ENCODE measurements around the gene OSBPL8. TPM values are rescaled to one million over a fixed set of nuclear protein-coding genes. Genes with fewer than 3 reads are reported as not detected.

The OSBPL8 gene
- total RNA-seq, 4 donors from 2014 or later, result 15.5 to 241 (median 29.4) TPM

- in situ Hi-C loops (cut with MboI; ENCODE audit: low pct_ligation_motif_present in 1 of 4, low pct_unique_long_range_greater_than_20kb in 1 of 4, low sequenced_read_pairs in 3 of 4) (no loop called here), intact Hi-C loops (cut with DNase I; ENCODE audit: low total_unique reads) (no loop called here)
- WGBS, 2 donors (ENCODE audit: low coverage in 1 of 2), result 40 to 57% methylated on average over 5 of the region's 5 CpGs
- TF ChIP-seq POLR2A (IDR thresholded peaks at IDR 0.05), result no peak
- no peak for TF ChIP-seq POLR2AphosphoS5 (IDR thresholded peaks at IDR 0.05)
- TF ChIP-seq, protein P1, sequence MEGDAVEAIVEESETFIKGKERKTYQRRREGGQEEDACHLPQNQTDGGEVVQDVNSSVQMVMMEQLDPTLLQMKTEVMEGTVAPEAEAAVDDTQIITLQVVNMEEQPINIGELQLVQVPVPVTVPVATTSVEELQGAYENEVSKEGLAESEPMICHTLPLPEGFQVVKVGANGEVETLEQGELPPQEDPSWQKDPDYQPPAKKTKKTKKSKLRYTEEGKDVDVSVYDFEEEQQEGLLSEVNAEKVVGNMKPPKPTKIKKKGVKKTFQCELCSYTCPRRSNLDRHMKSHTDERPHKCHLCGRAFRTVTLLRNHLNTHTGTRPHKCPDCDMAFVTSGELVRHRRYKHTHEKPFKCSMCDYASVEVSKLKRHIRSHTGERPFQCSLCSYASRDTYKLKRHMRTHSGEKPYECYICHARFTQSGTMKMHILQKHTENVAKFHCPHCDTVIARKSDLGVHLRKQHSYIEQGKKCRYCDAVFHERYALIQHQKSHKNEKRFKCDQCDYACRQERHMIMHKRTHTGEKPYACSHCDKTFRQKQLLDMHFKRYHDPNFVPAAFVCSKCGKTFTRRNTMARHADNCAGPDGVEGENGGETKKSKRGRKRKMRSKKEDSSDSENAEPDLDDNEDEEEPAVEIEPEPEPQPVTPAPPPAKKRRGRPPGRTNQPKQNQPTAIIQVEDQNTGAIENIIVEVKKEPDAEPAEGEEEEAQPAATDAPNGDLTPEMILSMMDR (IDR thresholded peaks at IDR 0.05), result no peak
- H3K36me3 ChIP-seq, result no peaks in the 10 kb centered on the region
- H3K9me3 ChIP-seq, result no peaks in the 10 kb centered on the region
- no peak for DNase-seq
- peaks cover 29% of the 10 kb centered on the region for H3K27me3 ChIP-seq
- no peak overlapping the region for H3K27ac ChIP-seq
- H3K4me1 ChIP-seq, result peaks cover 4 to 20% (median 11%) of the 10 kb centered on the region in 4 donors
- no peak overlapping the region for H3K4me3 ChIP-seq
These were observed 16.7 kb downstream of the OSBPL8 start for GRCh38 chr12:76542908-76543307.

- TF ChIP-seq POLR2AphosphoS5 (IDR thresholded peaks at IDR 0.05) (no peak), POLR2A (IDR thresholded peaks at IDR 0.05) (no peak), EP300 (IDR thresholded peaks at IDR 0.05; ENCODE audit: low read depth) (no peak)
- TF ChIP-seq, protein P1 (IDR thresholded peaks at IDR 0.05), result no peak
- Histone ChIP-seq H3K36me3 (no peaks in the 10 kb centered on the region), H3K4me3 (no peak overlapping the region), H3K27ac (no peak overlapping the region), H3K9me3 (no peaks in the 10 kb centered on the region), H3K4me1 (peaks cover 0 to 14% (median 8%) of the 10 kb centered on the region in 4 donors), H3K27me3 (peaks cover 21% of the 10 kb centered on the region)
- WGBS, 2 donors (ENCODE audit: low coverage in 1 of 2), result 83 to 92% methylated on average over 6 of the region's 6 CpGs
- DNase-seq, result no peak
- intact Hi-C loops (cut with DNase I; ENCODE audit: low total_unique reads) (no loop called here), in situ Hi-C loops (cut with MboI; ENCODE audit: low pct_ligation_motif_present in 1 of 4, low pct_unique_long_range_greater_than_20kb in 1 of 4, low sequenced_read_pairs in 3 of 4) (no loop called here)
These were observed 19.8 kb downstream of the OSBPL8 start for GRCh38 chr12:76539727-76540126.

DNA sequence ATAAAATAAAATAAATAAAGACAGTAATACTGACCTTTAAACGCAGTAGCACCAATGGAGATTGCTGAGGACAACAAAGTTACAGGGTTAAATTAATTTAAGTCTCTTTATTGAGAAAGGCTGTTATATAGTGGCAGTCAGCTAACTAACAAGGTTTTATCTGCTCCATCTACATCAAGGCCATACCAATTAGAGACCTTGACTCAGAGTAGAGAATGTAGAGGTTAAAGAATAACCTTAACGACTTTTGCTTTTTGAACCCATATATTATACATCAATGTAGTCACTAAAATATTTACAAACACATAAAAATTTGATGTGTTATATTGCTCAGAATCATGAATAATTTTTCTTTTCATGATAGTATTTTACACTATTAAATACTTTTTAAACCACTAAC lies 21.6 kb downstream of the OSBPL8 start:
- Histone ChIP-seq H3K4me1 (peaks cover 0 to 7% (median 3%) of the 10 kb centered on the region in 4 donors), H3K27ac (no peak overlapping the region), H3K9me3 (no peaks in the 10 kb centered on the region), H3K36me3 (no peaks in the 10 kb centered on the region), H3K4me3 (no peak overlapping the region), H3K27me3 (peaks cover 38% of the 10 kb centered on the region)
- in situ Hi-C loops (cut with MboI; ENCODE audit: low pct_ligation_motif_present in 1 of 4, low pct_unique_long_range_greater_than_20kb in 1 of 4, low sequenced_read_pairs in 3 of 4) (no loop called here), intact Hi-C loops (cut with DNase I; ENCODE audit: low total_unique reads) (no loop called here)
- WGBS, 2 donors (ENCODE audit: low coverage in 1 of 2), result 48 to 58% methylated on average over 2 of the region's 2 CpGs
- DNase-seq, result no peak
- TF ChIP-seq POLR2AphosphoS5 (IDR thresholded peaks at IDR 0.05) (no peak), POLR2A (IDR thresholded peaks at IDR 0.05) (no peak), EP300 (IDR thresholded peaks at IDR 0.05; ENCODE audit: low read depth) (no peak)
- TF ChIP-seq, protein P1 (IDR thresholded peaks at IDR 0.05), result no peak

- H3K9me3 ChIP-seq, result no peaks in the 10 kb centered on the region
- peaks cover 0 to 5% (median 0%) of the 10 kb centered on the region in 4 donors for H3K4me1 ChIP-seq
- H3K27me3 ChIP-seq, result peaks cover 46% of the 10 kb centered on the region
- intact Hi-C loops (cut with DNase I; ENCODE audit: low total_unique reads), result no loop called here
- in situ Hi-C loops (cut with MboI; ENCODE audit: low pct_ligation_motif_present in 1 of 4, low pct_unique_long_range_greater_than_20kb in 1 of 4, low sequenced_read_pairs in 3 of 4), result no loop called here
- no peaks in the 10 kb centered on the region for H3K36me3 ChIP-seq
- no peak overlapping the region for H3K4me3 ChIP-seq
- TF ChIP-seq POLR2A (IDR thresholded peaks at IDR 0.05), result no peak
- no peak for TF ChIP-seq POLR2AphosphoS5 (IDR thresholded peaks at IDR 0.05)
- TF ChIP-seq, protein P1 (IDR thresholded peaks at IDR 0.05), result no peak
- TF ChIP-seq EP300 (IDR thresholded peaks at IDR 0.05; ENCODE audit: low read depth), result no peak
- WGBS, 2 donors (ENCODE audit: low coverage in 1 of 2), result 93 to 100% methylated on average over 5 of the region's 5 CpGs
- no peak for DNase-seq
- no peak overlapping the region for H3K27ac ChIP-seq
These were observed 23.0 kb downstream of the OSBPL8 start for GRCh38 chr12:76536546-76536945.

Data from transverse colon (tissue), 4 donors.